HTERT RPE-1 (cell line): Measurements from ENCODE around the gene EXOC3L4.
"Not testable (repeated sequence)": the region's sequence is repeated elsewhere in the genome, so short reads cannot be mapped to it uniquely, and the experiment has no call there.

Source experiments
- in situ Hi-C: fragments of 300-500 bp; cut with MboI; formaldehyde crosslinking; loops from 4 replicates; pipeline ENCODE4 v1.14.3; 2020; ENCODE audit warnings: low sequenced_read_pairs

The EXOC3L4 gene

DNA sequence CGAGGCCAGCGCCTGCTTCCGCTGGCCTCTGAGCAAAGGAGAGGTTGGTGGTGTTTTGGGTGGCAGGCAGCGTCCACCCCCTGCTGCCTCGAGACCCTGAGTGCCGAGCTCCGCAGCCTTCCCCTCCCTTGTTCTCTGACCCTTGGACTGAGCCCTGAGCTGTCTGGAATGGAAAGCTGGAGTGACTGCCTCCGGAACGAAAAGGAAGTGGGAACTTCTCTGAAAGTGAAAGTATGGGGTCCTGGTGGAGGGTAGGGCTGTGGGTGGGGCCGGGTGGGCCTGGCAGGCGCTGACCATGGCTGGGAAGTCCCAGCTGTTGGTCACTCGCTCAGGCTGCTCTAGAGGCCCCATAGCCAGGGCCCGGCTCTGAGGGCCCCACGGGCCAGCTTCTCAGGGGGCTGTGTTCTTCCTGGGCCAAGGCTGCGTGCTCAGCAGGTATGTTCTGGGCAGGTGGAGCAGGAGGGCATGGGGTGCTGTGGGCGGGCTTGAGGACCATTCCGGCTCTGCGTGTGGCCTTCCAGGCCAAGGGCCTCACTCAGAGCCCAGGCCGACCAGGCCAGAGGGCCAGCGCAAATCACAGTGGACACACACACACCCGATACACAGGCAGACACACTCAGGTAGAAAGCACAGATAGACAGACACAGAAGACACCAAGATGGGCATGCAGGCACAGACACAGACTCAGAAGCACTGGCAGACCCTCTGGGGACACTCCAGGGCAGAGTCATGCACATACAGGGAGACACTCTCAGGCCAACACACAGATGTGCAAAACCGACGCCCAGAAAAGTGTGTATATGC, at the start of gene EXOC3L4:
EXOC3L4 (plus strand) TSS at position 320 of the 804 bp plus-strand sequence. CDS start 5,495 bp downstream, outside the sequence.
- in situ Hi-C loops, result no loop called here

DNA sequence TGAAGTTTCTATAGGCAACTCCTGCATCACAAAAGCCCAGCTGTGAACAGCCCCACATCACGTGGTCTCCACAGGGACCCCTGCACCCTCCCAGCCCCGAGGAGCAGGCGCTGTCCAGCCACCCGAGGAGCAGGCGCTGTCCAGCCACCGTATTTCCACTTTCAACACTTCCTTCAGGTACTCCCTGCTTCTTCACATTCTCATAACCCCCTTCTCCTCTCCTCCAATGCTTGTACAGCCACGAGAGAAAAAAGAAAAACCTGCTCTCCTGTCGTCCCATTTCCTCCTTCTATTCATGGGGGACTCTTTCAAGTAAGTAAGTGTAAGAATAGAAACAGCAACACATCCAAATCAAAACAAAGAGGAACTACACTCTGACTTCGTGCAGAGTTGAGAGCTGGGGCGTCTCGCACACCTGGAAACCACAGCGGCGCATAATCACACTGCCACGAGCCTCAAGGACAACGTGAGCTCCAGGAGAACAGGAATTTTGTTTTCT, 49.1 kb upstream of the EXOC3L4 start:
- in situ Hi-C loops, result no loop called here

DNA sequence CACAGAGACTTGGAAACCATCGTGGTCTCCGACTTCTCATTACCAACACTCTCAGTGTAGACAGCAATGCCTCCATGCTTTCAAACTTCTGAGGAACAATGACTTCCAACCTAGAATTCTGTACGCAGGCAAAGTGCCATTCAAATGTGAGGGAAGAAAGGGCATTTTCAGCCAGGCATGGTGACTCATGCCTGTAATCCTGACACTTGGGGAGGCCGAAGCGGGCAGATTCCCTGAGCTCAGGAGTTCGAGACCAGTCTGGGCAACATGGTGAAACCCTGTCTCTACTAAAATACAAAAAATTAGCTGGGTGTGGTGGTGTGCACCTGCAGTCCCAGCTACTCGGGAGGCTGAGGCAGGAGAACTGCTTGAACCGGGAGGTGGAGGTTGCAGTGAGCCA, 47.1 kb upstream of the EXOC3L4 start:
- in situ Hi-C loops, result not testable (repeated sequence)

GRCh38 chr14:103050935-103051334, 43.6 kb upstream of the EXOC3L4 start:
- in situ Hi-C loops, result no loop called here

GRCh38 chr14:103052407-103052806, 42.1 kb upstream of the EXOC3L4 start:
- in situ Hi-C loops, result no loop called here

DNA sequence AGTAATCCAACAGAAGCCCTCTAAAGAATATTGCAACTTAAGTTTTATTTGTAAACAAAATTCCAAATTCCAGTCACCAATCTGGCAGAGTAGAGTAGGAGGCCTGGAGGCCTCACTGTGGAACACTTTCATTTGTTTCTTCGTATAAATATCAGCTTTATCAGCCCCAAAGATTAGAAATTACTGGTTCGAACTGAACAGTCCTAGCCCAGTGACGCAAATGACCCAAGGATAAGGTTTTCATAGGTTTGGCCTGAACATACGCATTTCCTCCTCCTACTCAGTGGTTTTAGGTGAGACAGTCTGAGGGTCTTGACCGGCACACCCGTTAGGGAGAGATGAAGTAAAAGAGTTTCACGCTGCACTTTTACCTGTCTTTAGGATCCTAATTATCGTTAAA, 38.8 kb upstream of the EXOC3L4 start:
- in situ Hi-C loops, result no loop called here

- in situ Hi-C loops, result no loop called here
These were observed 38.0 kb upstream of the EXOC3L4 start for GRCh38 chr14:103056322-103057027.

DNA sequence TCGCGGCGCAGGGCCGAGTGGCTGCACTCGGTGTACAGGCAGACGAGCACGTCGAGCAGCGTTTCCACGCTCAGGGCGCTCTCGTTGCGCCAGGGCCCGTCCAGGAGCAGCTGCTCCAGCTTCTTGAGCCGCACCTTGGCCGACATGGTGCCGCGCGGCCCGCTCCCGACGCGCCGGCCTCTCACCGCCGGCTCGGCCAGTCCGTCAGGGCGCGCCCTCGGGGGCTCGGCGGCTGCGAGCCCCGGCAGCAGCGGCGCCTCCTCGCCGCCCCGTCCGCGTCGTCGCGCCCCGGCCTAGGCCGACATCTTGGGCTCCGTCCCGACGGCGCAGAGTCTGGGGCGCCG, 37.5 kb upstream of the EXOC3L4 start:
- in situ Hi-C loops, result no loop called here

DNA sequence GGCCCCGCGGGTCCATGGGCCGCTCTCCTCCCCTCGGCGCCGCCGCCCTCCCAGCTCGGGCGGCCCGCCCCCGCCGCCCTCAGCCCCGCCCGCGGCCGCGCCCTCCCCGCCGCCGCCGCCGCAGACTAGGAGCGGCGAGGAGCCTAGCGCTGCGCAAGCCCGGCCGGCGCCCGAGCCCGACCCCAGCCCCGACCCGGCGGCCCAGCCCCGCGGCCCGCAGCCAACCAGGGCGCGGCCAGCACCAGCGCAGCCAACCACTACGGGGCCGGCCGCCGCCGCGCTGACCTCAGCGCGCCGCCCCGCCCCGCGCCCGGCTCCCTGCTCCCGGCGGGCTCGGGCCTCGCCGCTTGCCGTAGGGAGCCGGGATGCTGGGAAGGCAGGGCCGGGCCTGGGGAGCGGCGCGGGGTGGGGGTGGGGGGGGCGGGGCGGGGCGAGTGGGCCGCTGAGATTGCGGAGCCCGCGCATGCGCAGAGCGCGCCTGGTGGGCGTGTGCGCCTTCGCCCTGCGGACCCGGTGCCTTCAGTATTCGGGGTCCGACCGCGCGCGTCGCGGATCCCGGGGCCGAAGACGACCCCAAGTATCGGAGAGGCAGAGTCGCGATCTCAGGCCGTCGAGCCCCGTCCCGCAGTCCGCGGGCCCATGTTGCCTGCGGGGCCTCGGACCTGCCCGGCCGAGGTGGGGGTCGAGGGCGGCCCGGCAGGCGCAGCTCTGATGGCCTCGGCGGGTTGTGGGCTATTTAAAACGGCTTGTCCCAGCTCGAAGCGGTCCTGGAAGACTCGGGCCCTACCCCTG, 37.0 kb upstream of the EXOC3L4 start, which contains the start of gene CDC42BPB:
CDC42BPB (minus strand) TSS at position 178 of the 792 bp plus-strand sequence. CDS start 376 bp downstream, outside the sequence.
- in situ Hi-C loops, result no loop called here

- in situ Hi-C loops, result no loop called here
These were observed 36.1 kb upstream of the EXOC3L4 start for GRCh38 chr14:103058164-103059055.

- in situ Hi-C loops, result no loop called here
These were observed 35.0 kb upstream of the EXOC3L4 start for GRCh38 chr14:103059556-103059955.

DNA sequence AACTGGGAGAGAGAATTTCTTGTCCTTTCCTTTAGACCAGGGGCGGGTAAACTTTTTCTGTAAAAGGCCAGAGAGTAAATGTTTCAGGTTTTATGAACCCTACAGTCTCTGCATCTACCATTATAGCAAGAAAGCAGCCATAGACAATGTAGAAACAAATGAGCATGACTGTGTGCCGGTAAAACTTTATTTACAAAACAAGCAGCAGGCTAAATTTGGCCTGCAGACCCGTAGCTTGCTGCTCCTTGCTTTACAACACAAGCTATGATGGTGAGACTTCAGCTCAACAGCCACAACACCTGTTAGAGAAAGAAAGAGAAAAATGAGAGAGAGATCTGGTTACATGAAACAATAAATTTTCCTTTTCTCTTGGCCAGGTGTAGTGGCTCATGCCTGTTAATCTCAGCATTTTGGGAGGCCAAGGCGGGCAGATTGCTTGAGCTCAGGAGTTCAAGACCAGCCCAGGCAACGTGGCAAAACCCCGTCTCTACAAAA, 33.0 kb upstream of the EXOC3L4 start:
- in situ Hi-C loops, result no loop called here

- in situ Hi-C loops, result no loop called here
These were observed 30.1 kb upstream of the EXOC3L4 start for GRCh38 chr14:103064436-103064835.

DNA sequence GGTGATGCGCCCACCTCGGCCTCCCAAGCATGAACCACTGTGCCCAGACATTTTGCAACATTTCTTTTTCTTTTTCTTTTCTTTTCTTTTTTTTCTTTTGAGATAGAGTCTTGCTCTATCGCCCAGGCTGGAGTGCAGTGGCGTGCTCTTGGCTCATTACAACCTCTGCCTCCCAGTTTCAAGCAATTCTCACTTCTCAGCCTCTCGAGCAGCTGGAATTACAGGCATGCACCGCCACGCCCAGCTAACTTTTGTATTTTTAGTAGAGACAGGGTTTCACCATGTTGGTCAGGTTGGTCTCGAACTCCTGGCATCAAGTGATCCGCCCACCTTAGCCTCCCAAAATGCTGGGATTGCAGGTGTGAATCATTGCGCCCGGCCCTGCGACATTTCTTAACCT, 29.5 kb upstream of the EXOC3L4 start:
- in situ Hi-C loops, result no loop called here

DNA sequence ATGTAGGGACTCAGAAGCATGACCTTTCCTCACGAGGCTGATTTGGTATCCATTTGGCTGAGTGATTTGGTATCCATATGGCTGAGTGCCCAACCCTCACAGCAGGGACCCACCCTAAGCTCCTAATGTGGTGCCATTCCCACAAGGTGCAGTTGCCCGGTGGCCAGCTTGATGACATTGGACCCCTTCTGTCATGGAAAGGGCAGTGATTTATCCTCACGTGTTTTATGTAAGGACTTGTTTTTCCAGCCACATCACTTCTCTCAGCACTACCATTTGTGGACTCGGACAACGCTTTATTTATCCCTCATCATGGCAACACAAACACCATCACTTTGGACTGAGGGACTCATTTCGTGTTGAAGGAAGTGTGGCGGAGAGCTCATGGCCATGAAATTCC, 28.7 kb upstream of the EXOC3L4 start:
- in situ Hi-C loops, result no loop called here

DNA sequence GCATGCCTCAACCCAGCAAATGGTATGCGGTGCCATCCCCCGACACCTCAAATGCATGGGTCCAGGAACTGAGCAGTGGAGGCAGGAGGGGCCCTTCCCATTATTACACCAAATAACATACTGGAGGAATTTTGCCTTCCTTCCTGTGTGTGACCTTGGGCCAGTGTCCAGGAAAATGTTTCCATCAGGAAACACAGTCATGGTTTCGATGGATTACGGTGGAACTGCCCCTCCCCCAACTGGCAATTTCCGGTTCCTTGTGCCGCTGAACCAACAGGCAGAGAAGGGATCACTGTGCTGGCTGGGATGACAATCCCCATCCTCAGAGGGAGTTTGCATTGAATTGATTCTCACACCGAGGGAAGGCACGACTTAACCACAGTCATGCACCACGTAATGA, 28.1 kb upstream of the EXOC3L4 start:
- in situ Hi-C loops, result no loop called here

DNA sequence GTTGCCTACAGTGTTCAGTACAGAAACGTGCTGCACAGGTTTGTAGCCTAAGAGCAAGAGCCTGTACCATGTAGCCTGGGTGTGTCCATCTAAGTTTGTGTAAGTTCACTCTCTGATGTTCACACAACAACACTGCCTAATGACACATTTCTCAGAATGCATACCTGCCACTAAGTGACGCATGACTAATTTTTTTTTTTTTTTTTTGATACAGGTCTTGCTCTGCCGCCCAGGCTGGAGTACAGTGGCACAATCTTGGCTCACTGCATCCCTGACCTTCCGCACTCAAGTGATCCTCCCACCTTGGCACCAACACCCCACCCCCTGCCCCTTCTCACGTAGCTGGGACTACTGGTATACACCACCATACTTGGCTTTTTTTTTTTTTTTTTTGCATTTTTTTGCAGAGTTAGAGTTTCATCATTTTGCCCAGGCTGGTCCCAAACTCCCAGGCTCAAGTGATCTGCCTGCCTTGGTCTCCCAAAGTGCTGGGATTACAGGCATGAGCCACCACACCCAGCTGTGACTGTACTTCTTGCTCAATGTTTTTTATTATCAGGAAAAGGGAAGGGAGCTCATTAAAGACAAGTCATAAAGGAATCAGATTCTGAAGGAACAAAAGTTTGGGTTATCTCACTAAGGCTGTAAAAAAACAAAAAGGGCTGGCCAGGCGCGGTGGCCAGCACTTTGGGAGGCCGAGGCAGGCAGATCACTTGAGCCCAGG, 27.1 kb upstream of the EXOC3L4 start:
- in situ Hi-C loops, result no loop called here

- in situ Hi-C loops, result no loop called here
These were observed 26.0 kb upstream of the EXOC3L4 start for GRCh38 chr14:103068351-103069073.
